ENCODE measurements around the gene THRA. TPM values are rescaled to one million over a fixed set of nuclear protein-coding genes. Genes with fewer than 3 reads are reported as not detected.

The THRA gene
- total and polyA plus RNA-seq, 9 of the 15 experiments (the other 6 are each of a cell fraction or from before 2014, with no cell fraction given): 0.34 to 23.4 (median 12.7) TPM

DNA sequence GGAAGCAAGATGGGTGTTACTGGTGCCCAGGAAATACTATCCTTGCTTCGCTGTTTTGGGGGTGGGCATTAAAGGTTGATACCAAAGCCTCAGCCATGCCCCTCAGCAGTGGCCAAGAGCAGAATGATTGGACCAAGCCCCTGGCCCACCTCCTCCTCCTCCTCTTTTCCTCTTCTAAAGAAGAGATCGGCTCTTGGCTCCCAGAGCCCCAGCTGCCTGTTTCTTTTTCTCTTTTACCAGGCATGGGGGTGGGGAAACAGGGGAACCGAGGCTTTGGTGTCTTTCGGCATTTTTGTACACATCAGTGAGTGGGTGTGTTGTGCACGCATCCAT is 5.8 kb downstream of the THRA start:
- H3K27me3 ChIP-seq (ENCODE audit: control insufficient read depth in 2 of 2, insufficient read depth in 2 of 2, low read length in 2 of 2): no peaks in the 10 kb centered on the region
- H3K27ac ChIP-seq (ENCODE audit: extremely low read depth, low read depth, low read length): peak overlapping the region; percentile 77
- ChIA-PET POLR2A (interaction anchor here (0.7 to 1.7 kb wide), 6 partner anchors 8 to 151 kb away, joined by 3 to 6 read pairs (median 4); partner anchors contain the start of gene WIPF2), CTCF (ENCODE audit: low intra/inter-chr PET ratio) (no interaction called here)
- H3K4me1 ChIP-seq (replicated peaks in 1 of 2; ENCODE audit: control insufficient read depth in 2 of 2, insufficient read depth in 2 of 2, low read length in 2 of 2): peaks cover 87 to 93% of the 10 kb centered on the region in 2 experiments
- 27% methylated on average over 4 of the region's 5 CpGs for WGBS (ENCODE audit: insufficient coverage, low coverage, missing lambda C conversion rate)
- H3K9ac ChIP-seq (ENCODE audit: insufficient read depth in 1 of 2, low read depth in 2 of 2, low read length in 2 of 2): peak overlapping the region; percentile 59 to 89; a peak in 3 of 4 replicates
- DNase-seq (ENCODE audit: extremely low read depth in 1 of 4, low spot score in 3 of 4): no peak
- in situ Hi-C loops (cut with MboI): no loop called here
- H3K9me3 ChIP-seq (replicated peaks; ENCODE audit: control insufficient read depth, insufficient read depth, low read depth, low read length): no peaks in the 10 kb centered on the region
- peak overlapping the region; percentile 88 for H2AFZ ChIP-seq (ENCODE audit: low read depth, low read length)
- peaks cover 88% of the 10 kb centered on the region for H3K79me2 ChIP-seq (ENCODE audit: control insufficient read depth, insufficient read depth, low read length)
- H3K4me3 ChIP-seq: no peak overlapping the region
- H3K4me2 ChIP-seq (ENCODE audit: insufficient read depth, low read length): peak overlapping the region; percentile 80
- no peak for FAIRE-seq
- no TSS peak for BruUV-seq (replicated peaks)
- intact Hi-C loops (cut with micrococcal nuclease): no loop called here
- TF ChIP-seq MIER1 (IDR thresholded peaks at IDR 0.05; ENCODE audit: low read depth): no peak
- TF ChIP-seq ZBTB7A (IDR thresholded peaks at IDR 0.05; ENCODE audit: borderline replicate concordance, control insufficient read depth, low read depth, low read length): 0 out of 2 replicates have a peak, but pooled peaks have one; percentile 22
- TF ChIP-seq MAZ (CRISPR knock-in tag; conservative IDR thresholded peaks at IDR 0.05 in 1 of 2, IDR thresholded peaks at IDR 0.05 in 1 of 2): peak in 1 of 2 experiments; percentile 48; a peak in 2 of 4 replicates
- TF ChIP-seq, protein P1, sequence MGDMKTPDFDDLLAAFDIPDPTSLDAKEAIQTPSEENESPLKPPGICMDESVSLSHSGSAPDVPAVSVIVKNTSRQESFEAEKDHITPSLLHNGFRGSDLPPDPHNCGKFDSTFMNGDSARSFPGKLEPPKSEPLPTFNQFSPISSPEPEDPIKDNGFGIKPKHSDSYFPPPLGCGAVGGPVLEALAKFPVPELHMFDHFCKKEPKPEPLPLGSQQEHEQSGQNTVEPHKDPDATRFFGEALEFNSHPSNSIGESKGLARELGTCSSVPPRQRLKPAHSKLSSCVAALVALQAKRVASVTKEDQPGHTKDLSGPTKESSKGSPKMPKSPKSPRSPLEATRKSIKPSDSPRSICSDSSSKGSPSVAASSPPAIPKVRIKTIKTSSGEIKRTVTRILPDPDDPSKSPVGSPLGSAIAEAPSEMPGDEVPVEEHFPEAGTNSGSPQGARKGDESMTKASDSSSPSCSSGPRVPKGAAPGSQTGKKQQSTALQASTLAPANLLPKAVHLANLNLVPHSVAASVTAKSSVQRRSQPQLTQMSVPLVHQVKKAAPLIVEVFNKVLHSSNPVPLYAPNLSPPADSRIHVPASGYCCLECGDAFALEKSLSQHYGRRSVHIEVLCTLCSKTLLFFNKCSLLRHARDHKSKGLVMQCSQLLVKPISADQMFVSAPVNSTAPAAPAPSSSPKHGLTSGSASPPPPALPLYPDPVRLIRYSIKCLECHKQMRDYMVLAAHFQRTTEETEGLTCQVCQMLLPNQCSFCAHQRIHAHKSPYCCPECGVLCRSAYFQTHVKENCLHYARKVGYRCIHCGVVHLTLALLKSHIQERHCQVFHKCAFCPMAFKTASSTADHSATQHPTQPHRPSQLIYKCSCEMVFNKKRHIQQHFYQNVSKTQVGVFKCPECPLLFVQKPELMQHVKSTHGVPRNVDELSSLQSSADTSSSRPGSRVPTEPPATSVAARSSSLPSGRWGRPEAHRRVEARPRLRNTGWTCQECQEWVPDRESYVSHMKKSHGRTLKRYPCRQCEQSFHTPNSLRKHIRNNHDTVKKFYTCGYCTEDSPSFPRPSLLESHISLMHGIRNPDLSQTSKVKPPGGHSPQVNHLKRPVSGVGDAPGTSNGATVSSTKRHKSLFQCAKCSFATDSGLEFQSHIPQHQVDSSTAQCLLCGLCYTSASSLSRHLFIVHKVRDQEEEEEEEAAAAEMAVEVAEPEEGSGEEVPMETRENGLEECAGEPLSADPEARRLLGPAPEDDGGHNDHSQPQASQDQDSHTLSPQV (IDR thresholded peaks at IDR 0.05): 0 out of 2 replicates have a peak, but pooled peaks have one; percentile 6
- no peak for ATAC-seq
- no peaks in the 10 kb centered on the region; the same call in 2 of the 3 replicates for H3K36me3 ChIP-seq (ENCODE audit: control insufficient read depth, insufficient read depth, low read length)
- H4K20me1 ChIP-seq (replicated peaks; ENCODE audit: control insufficient read depth, insufficient read depth, low read length): no peaks in the 10 kb centered on the region
- no peaks in the 10 kb centered on the region for H3K9me1 ChIP-seq (ENCODE audit: control insufficient read depth, insufficient read depth, low read length)

All from K562 (cell line).